Prostate gland (tissue), 2 donors: ENCODE measurements around the gene KHDC3L. TPM values are rescaled to one million over a fixed set of nuclear protein-coding genes. Genes with fewer than 3 reads are reported as not detected.

Experiments used
- DNase-seq: peaks from one replicate; pipeline ENCODE4 v3.0.0-alpha.2; 2019; ENCODE audit warnings: low spot score
- H3K27ac ChIP-seq, 2 donors: fragments of 200-600 bp; sonication (generic); 2 replicates each; pipeline ENCODE4 v1.5.1; 2017 to 2019
- H3K27me3 ChIP-seq: fragments of 200-600 bp; sonication (generic); replicated peaks from 2 replicates; pipeline ENCODE4 v1.5.1; 2019; ENCODE audit not compliant: insufficient read depth
- H3K36me3 ChIP-seq, 2 donors: fragments of 200-600 bp; sonication (generic); 1 replicate in 1 of 2; 2 replicates in 1 of 2; pipeline versions ENCODE4 v1.5.1 to v1.8.1; 2017 to 2019
- H3K4me1 ChIP-seq: fragments of 200-600 bp; sonication (generic); replicated peaks from 2 replicates; pipeline ENCODE4 v1.5.1; 2019
- H3K4me3 ChIP-seq, 2 donors: fragments of 200-600 bp; sonication (generic); 2 replicates each; pipeline ENCODE4 v1.5.1; 2017 to 2019
- H3K9me3 ChIP-seq: fragments of 200-600 bp; sonication (generic); 2 replicates; pipeline ENCODE4 v1.5.1; 2017
- CTCF ChIP-seq, 4 experiments: fragments of 200-600 bp in 2 of 4; fragments of 450-650 bp in 2 of 4; sonication (generic) in 2 of 4; IDR thresholded peaks; 1 replicate in 3 of 4; 2 replicates in 1 of 4; pipeline ENCODE4 v1.5.1; 2016 to 2019; ENCODE audit warnings: antibody characterized with exemption in 4 of 4, mild to moderate bottlenecking in 2 of 4, moderate library complexity in 2 of 4
- POLR2A ChIP-seq: fragments of 450-650 bp; IDR thresholded peaks from one replicate; pipeline ENCODE4 v1.6.1; 2016; ENCODE audit warnings: antibody characterized with exemption, mild to moderate bottlenecking
- POLR2AphosphoS5 ChIP-seq: sonication (generic); formaldehyde crosslinking; IDR thresholded peaks from one replicate; pipeline ENCODE4 v1.6.1; 2017; ENCODE audit warnings: antibody characterized with exemption
- WGBS: methylation state at CpG from one replicate; pipeline ENCODE4 v1.1.5; 2018; 5-methylcytosine and 5-hydroxymethylcytosine counted together
- intact Hi-C: fragments of 100-400 bp; cut with DNase I; formaldehyde crosslinking; loops from one replicate; pipeline ENCODE4 v1.14.2; 2022
- total RNA-seq, 2 donors: library from RNA; depleted of rRNA; stranded (reverse); fragments of >200 nt; gene quantifications; one replicate each; pipeline ENCODE4 v1.1.0, GENCODE V29; 2016

KHDC3L gene
- total RNA-seq, 2 donors from 2014 or later, result not detected

- Histone ChIP-seq H3K27ac (no peak overlapping the region), H3K27me3 (no peaks in the 10 kb centered on the region), H3K9me3 (no peaks in the 10 kb centered on the region), H3K4me3 (no peak overlapping the region), H3K4me1 (no peaks in the 10 kb centered on the region), H3K36me3 (no peaks in the 10 kb centered on the region)
- WGBS, result 77% methylated on average over 16 of the region's 16 CpGs
- no peak for DNase-seq
- intact Hi-C loops, result no loop called here
- TF ChIP-seq CTCF (IDR thresholded peaks at IDR 0.05) (no peak), POLR2AphosphoS5 (no peak), POLR2A (no peak)
Measured at GRCh38 chr6:73367761-73368355, 5.4 kb downstream of the KHDC3L start.

GRCh38 chr6:73368675-73369074 is 6.2 kb downstream of the KHDC3L start:
- 82% methylated on average over 4 of the region's 4 CpGs for WGBS
- H3K4me1 ChIP-seq, result no peaks in the 10 kb centered on the region
- no peak overlapping the region for H3K4me3 ChIP-seq
- no peak overlapping the region for H3K27ac ChIP-seq
- no peaks in the 10 kb centered on the region for H3K36me3 ChIP-seq
- no peaks in the 10 kb centered on the region for H3K27me3 ChIP-seq
- intact Hi-C loops, result no loop called here
- H3K9me3 ChIP-seq, result no peaks in the 10 kb centered on the region
- DNase-seq, result no peak
- no peak for TF ChIP-seq POLR2AphosphoS5

- no peak overlapping the region for H3K4me3 ChIP-seq
- H3K4me1 ChIP-seq, result no peaks in the 10 kb centered on the region
- H3K27ac ChIP-seq, result no peak overlapping the region
- no peaks in the 10 kb centered on the region for H3K36me3 ChIP-seq
- H3K9me3 ChIP-seq, result no peaks in the 10 kb centered on the region
- intact Hi-C loops, result no loop called here
- no peak for DNase-seq
- TF ChIP-seq CTCF (IDR thresholded peaks at IDR 0.05) (no peak), POLR2AphosphoS5 (no peak), POLR2A (no peak)
- H3K27me3 ChIP-seq, result no peaks in the 10 kb centered on the region
- 95% methylated on average over 14 of the region's 14 CpGs for whole genome bisulfite sequencing
Measured at GRCh38 chr6:73369157-73369556, 6.7 kb downstream of the KHDC3L start.

- no peaks in the 10 kb centered on the region for H3K9me3 ChIP-seq
- TF ChIP-seq POLR2AphosphoS5, result no peak
- no peak for TF ChIP-seq CTCF (IDR thresholded peaks at IDR 0.05)
- TF ChIP-seq POLR2A, result no peak
- H3K4me1 ChIP-seq, result no peaks in the 10 kb centered on the region
- intact Hi-C loops, result no loop called here
- no peaks in the 10 kb centered on the region for H3K36me3 ChIP-seq
- DNase-seq, result no peak
- WGBS, result 94% methylated on average over 36 of the region's 36 CpGs
- no peaks in the 10 kb centered on the region for H3K27me3 ChIP-seq
- H3K27ac ChIP-seq, result no peak within 1 kb of the TSS
- no peak within 1 kb of the TSS for H3K4me3 ChIP-seq
Measured at GRCh38 chr6:73369563-73369962, 7.1 kb downstream of the KHDC3L start, which contains the start of gene OOEP. Gene OOEP (minus strand): TSS chr6:73369897. CDS start chr6:73369792, 105 bp downstream.

- 95% methylated on average over 4 of the region's 4 CpGs for WGBS
- no peaks in the 10 kb centered on the region for H3K4me1 ChIP-seq
Measured at GRCh38 chr6:73371984-73372383, 9.5 kb downstream of the KHDC3L start.

More at GRCh38 chr6:73371984-73372383, 9.5 kb downstream of the KHDC3L start:
- no peak for DNase-seq
- Histone ChIP-seq H3K4me3 (no peak overlapping the region), H3K27ac (no peak overlapping the region), H3K27me3 (no peaks in the 10 kb centered on the region), H3K36me3 (no peaks in the 10 kb centered on the region), H3K9me3 (no peaks in the 10 kb centered on the region)
- intact Hi-C loops, result no loop called here
- TF ChIP-seq POLR2A, result no peak
- no peak for TF ChIP-seq POLR2AphosphoS5
- no peak for TF ChIP-seq CTCF (IDR thresholded peaks at IDR 0.05)
